ENCODE measurements around the gene C4A.
"Not testable (repeated sequence)": the region's sequence is repeated elsewhere in the genome, so short reads cannot be mapped to it uniquely, and the experiment has no call there.

DNA sequence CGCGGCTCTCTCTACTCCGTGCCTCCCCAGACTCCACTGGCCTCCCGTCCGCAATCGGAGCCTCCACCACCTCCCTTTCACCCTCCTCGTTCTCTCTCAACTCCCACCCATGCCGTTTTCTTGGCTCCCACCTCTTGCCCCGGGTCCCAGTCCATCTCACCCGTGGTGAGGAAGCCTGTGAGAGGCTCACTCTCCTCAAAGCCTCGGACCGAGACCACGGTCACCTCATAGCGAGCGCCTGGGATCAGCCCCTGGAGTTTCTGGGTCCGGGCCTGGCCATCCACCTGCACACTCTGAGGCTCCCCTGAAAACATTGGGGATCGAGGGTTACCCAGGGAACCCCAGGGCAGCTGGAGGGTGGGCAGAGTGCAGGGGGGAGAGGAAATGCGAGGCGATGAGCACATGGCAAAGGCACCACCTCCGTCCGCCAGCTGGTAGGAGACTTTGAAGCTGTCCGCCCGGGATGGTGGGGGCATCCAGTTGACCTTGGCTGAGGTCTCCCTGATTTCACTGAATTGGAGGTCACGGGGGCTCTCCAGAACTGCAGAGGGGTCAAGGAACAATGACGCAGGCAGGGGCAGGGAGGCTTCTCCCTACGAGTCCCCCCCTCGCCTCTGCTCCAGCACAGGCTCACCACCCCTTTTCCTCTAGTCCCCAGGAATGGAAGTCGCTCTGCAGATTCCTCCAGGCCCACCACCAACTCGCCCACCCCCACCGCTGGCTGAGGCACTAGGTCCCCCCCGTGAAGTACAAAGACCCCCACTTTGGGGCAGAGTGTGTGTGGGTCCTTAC, 61.9 kb downstream of the C4A start:
- TF ChIP-seq, protein P1, sequence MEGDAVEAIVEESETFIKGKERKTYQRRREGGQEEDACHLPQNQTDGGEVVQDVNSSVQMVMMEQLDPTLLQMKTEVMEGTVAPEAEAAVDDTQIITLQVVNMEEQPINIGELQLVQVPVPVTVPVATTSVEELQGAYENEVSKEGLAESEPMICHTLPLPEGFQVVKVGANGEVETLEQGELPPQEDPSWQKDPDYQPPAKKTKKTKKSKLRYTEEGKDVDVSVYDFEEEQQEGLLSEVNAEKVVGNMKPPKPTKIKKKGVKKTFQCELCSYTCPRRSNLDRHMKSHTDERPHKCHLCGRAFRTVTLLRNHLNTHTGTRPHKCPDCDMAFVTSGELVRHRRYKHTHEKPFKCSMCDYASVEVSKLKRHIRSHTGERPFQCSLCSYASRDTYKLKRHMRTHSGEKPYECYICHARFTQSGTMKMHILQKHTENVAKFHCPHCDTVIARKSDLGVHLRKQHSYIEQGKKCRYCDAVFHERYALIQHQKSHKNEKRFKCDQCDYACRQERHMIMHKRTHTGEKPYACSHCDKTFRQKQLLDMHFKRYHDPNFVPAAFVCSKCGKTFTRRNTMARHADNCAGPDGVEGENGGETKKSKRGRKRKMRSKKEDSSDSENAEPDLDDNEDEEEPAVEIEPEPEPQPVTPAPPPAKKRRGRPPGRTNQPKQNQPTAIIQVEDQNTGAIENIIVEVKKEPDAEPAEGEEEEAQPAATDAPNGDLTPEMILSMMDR (conservative IDR thresholded peaks at IDR 0.05; ENCODE audit: low read length), result not testable (repeated sequence)
- not testable (repeated sequence) for TF ChIP-seq EZH2phosphoT487 (IDR thresholded peaks at IDR 0.05; ENCODE audit: borderline replicate concordance, low read depth, low read length)
